Measurements from ENCODE around the gene TUBA3D.
"Not testable (repeated sequence)": the region's sequence is repeated elsewhere in the genome, so short reads cannot be mapped to it uniquely, and the experiment has no call there.

The TUBA3D gene

GRCh38 chr2:131473266-131473665 lies 2.7 kb upstream of the TUBA3D start:
- peaks cover 0 to 17% (median 8%) of the 10 kb centered on the region in 11 experiments; a peak in 10 of 22 replicates for H3K9me3 ChIP-seq (replicated peaks in 1 of 11)
- peaks cover 3 to 24% (median 11%) of the 10 kb centered on the region in 11 experiments; a peak in 18 of 22 replicates for H3K36me3 ChIP-seq
- H3K9ac ChIP-seq, H3K4me3 ChIP-seq, H3K27me3 ChIP-seq, H3K4me2 ChIP-seq, H3K27ac ChIP-seq, H3K4me1 ChIP-seq, H4K20me1 ChIP-seq: not testable (repeated sequence)

DNA sequence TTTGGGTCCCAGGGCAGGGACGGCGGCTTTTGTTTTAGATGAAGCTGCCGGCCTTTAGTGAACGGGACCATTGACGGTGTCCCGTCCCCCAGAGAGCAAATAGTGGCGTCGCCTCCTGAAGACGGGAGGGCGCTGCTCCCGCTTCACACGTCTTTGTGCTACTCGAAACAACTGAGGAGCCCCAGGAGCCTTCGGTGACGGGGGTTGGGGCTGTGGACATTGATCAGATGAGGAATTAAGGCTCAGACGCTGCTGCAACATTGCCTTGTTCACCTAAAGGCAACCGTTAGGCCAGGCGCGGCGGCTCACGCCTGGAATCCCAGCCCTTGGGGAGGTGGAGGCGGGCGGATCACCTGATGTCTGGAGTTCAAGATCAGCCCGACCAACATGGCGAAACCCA lies 444 bp downstream of the TUBA3D start:
- not testable (repeated sequence) for H3K4me2 ChIP-seq, H3K4me3 ChIP-seq, H3K9ac ChIP-seq, H4K20me1 ChIP-seq, H3K4me1 ChIP-seq, H3K27ac ChIP-seq, H3K27me3 ChIP-seq
- Histone ChIP-seq H3K9me3 (replicated peaks in 1 of 11) (peaks cover 0 to 17% (median 8%) of the 10 kb centered on the region in 11 experiments; a peak in 10 of 22 replicates), H3K36me3 (peaks cover 8 to 44% (median 21%) of the 10 kb centered on the region in 11 experiments; a peak in 19 of 22 replicates)

GRCh38 chr2:131477227-131477626 lies 1.3 kb downstream of the TUBA3D start:
- not testable (repeated sequence) for H4K20me1 ChIP-seq, H3K27me3 ChIP-seq, H3K4me1 ChIP-seq, H3K4me3 ChIP-seq, H3K9ac ChIP-seq, H3K27ac ChIP-seq, H3K4me2 ChIP-seq
- H3K36me3 ChIP-seq, result peaks cover 8 to 38% (median 21%) of the 10 kb centered on the region in 11 experiments; a peak in 19 of 22 replicates
- H3K9me3 ChIP-seq (replicated peaks in 1 of 11), result peaks cover 0 to 17% (median 8%) of the 10 kb centered on the region in 11 experiments; a peak in 10 of 22 replicates

GRCh38 chr2:131478074-131478849 lies 2.3 kb downstream of the TUBA3D start:
- H3K4me1 ChIP-seq, H3K27me3 ChIP-seq: not testable (repeated sequence)

GRCh38 chr2:131478850-131479461 lies 3.0 kb downstream of the TUBA3D start:
- not testable (repeated sequence) for H3K9ac ChIP-seq, H3K27me3 ChIP-seq, H3K4me2 ChIP-seq, H3K27ac ChIP-seq, H3K4me1 ChIP-seq, H3K4me3 ChIP-seq
- Histone ChIP-seq H3K36me3 (peaks cover 23 to 55% (median 38%) of the 10 kb centered on the region in 11 experiments), H3K9me3 (replicated peaks in 1 of 11) (peaks cover 0 to 17% (median 8%) of the 10 kb centered on the region in 11 experiments; a peak in 10 of 22 replicates), H4K20me1 (peaks cover 0 to 13% (median 5%) of the 10 kb centered on the region in 11 experiments; a peak in 10 of 22 replicates)

More at GRCh38 chr2:131478074-131478849, 2.3 kb downstream of the TUBA3D start:
- not testable (repeated sequence) for H3K27ac ChIP-seq, H3K4me3 ChIP-seq, H3K4me2 ChIP-seq, H3K9ac ChIP-seq, H4K20me1 ChIP-seq
- Histone ChIP-seq H3K9me3 (replicated peaks in 1 of 11) (peaks cover 0 to 17% (median 8%) of the 10 kb centered on the region in 11 experiments; a peak in 10 of 22 replicates), H3K36me3 (peaks cover 16 to 48% (median 31%) of the 10 kb centered on the region in 11 experiments)

GRCh38 chr2:131480351-131480750 lies 4.4 kb downstream of the TUBA3D start:
- not testable (repeated sequence) for H3K9ac ChIP-seq, H3K4me1 ChIP-seq, H3K27me3 ChIP-seq, H3K27ac ChIP-seq, H3K4me3 ChIP-seq, H3K4me2 ChIP-seq
- Histone ChIP-seq H3K9me3 (replicated peaks in 1 of 11) (peaks cover 0 to 17% (median 8%) of the 10 kb centered on the region in 11 experiments; a peak in 10 of 22 replicates), H4K20me1 (peaks cover 0 to 25% (median 15%) of the 10 kb centered on the region in 11 experiments; a peak in 13 of 22 replicates), H3K36me3 (peaks cover 32 to 69% (median 48%) of the 10 kb centered on the region in 11 experiments)

GRCh38 chr2:131482506-131483155 lies 6.7 kb downstream of the TUBA3D start:
- H3K36me3 ChIP-seq, result peaks cover 25 to 61% (median 41%) of the 10 kb centered on the region in 11 experiments

GRCh38 chr2:131483981-131484820 lies 8.3 kb downstream of the TUBA3D start:
- not testable (repeated sequence) for H3K27me3 ChIP-seq; H3K4me3 ChIP-seq; H3K9me3 ChIP-seq (replicated peaks in 1 of 11); H3K27ac ChIP-seq; H3K4me2 ChIP-seq; H3K9ac ChIP-seq
- peaks cover 25 to 69% (median 41%) of the 10 kb centered on the region in 11 experiments for H3K36me3 ChIP-seq
- peaks cover 23 to 61% (median 48%) of the 10 kb centered on the region in 11 experiments; a peak in 19 of 22 replicates for H4K20me1 ChIP-seq
- H3K4me1 ChIP-seq, result peaks cover 9 to 34% (median 28%) of the 10 kb centered on the region in 10 experiments; a peak in 18 of 20 replicates

More at GRCh38 chr2:131482506-131483155, 6.7 kb downstream of the TUBA3D start:
- not testable (repeated sequence) for H3K27me3 ChIP-seq; H3K27ac ChIP-seq; H3K4me2 ChIP-seq; H3K9ac ChIP-seq; H3K9me3 ChIP-seq (replicated peaks in 1 of 11); H3K4me3 ChIP-seq
- Histone ChIP-seq H3K4me1 (peaks cover 0 to 18% (median 14%) of the 10 kb centered on the region in 10 experiments; a peak in 16 of 20 replicates), H4K20me1 (peaks cover 12 to 46% (median 33%) of the 10 kb centered on the region in 11 experiments; a peak in 18 of 22 replicates)

DNA sequence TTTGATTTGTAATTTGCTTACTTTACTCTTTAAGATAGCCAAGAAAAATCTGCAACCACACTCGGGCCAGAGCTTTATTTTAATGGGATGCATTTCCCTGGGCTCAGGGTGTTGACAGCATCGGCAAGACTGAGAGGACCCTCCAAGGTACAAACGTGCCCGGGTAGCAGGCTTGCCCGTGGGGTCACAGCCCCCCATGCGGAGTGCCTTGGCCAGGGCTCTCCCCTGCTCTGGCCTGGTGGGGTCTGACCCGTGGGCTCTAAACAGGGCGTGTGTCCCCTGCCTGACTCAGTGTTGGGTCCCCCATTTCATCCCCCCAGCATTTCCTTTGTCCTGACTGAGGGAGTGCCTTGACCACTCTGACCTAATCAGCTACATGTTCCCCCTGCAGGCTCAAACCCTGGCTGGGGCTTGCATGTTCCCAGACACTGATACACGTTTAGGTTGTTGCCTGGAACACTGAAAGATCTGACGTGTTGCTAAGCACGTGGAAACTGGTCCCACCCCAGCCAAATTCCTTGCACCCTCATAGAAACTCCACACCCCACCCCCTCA lies 9.1 kb downstream of the TUBA3D start:
- H3K4me2 ChIP-seq; H3K27me3 ChIP-seq; H3K9me3 ChIP-seq (replicated peaks in 1 of 11); H3K27ac ChIP-seq; H3K4me3 ChIP-seq; H3K9ac ChIP-seq: not testable (repeated sequence)
- H3K4me1 ChIP-seq, result peaks cover 17 to 42% (median 36%) of the 10 kb centered on the region in 10 experiments
- peaks cover 23 to 69% (median 53%) of the 10 kb centered on the region in 11 experiments; a peak in 20 of 22 replicates for H4K20me1 ChIP-seq
- peaks cover 25 to 68% (median 36%) of the 10 kb centered on the region in 11 experiments for H3K36me3 ChIP-seq
